ENCODE measurements around the gene ATRN. TPM values are rescaled to one million over a fixed set of nuclear protein-coding genes. Genes with fewer than 3 reads are reported as not detected.

ATRN gene
- total RNA-seq, 1 experiment from 2014 or later: 28.3 TPM

DNA sequence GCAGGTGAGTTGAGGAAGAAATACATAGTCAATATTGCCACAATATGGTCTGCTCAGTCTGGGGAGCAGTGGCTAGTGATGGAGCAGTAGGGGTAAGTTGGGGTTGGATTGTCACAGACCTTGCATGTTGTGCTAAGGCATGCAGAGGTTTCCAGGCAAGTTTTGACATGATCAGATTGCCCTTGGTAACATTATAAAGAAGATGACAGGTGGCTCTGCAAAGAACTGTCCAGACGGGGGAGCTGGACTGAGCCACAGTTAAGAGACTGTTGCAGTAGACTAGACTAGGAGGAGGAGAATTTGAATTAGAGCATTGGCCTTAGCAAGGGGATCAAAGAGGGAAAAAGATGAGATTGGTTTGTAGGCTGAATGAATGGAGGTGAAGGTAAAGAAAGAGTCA is 23.4 kb downstream of the ATRN start:
- intact Hi-C loops (cut with micrococcal nuclease; ENCODE audit: unreplicated experiment): no loop called here
- CTCF ChIA-PET: interaction anchor here (0.6 kb wide), 1 partner anchor 479 kb away, joined by 3 read pairs; no protein-coding TSS in a partner anchor
- Mint-ChIP-seq H3K9me3 (ENCODE audit: low read depth, unreplicated experiment) (peaks cover 2% of the 10 kb centered on the region), H3K36me3 (ENCODE audit: insufficient read depth, unreplicated experiment) (no peaks in the 10 kb centered on the region), H3K4me1 (ENCODE audit: low read depth, unreplicated experiment) (no peaks in the 10 kb centered on the region), H3K27me3 (ENCODE audit: unreplicated experiment) (no peaks in the 10 kb centered on the region), H3K4me3 (ENCODE audit: low read depth, unreplicated experiment) (no peak overlapping the region), H3K27ac (ENCODE audit: unreplicated experiment) (no peak overlapping the region)
- DNase-seq: no peak
- BruUV-seq (replicated peaks): no TSS peak
- TF ChIP-seq, protein P1, sequence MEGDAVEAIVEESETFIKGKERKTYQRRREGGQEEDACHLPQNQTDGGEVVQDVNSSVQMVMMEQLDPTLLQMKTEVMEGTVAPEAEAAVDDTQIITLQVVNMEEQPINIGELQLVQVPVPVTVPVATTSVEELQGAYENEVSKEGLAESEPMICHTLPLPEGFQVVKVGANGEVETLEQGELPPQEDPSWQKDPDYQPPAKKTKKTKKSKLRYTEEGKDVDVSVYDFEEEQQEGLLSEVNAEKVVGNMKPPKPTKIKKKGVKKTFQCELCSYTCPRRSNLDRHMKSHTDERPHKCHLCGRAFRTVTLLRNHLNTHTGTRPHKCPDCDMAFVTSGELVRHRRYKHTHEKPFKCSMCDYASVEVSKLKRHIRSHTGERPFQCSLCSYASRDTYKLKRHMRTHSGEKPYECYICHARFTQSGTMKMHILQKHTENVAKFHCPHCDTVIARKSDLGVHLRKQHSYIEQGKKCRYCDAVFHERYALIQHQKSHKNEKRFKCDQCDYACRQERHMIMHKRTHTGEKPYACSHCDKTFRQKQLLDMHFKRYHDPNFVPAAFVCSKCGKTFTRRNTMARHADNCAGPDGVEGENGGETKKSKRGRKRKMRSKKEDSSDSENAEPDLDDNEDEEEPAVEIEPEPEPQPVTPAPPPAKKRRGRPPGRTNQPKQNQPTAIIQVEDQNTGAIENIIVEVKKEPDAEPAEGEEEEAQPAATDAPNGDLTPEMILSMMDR (IDR thresholded peaks at IDR 0.05; ENCODE audit: unreplicated experiment): no peak

DNA sequence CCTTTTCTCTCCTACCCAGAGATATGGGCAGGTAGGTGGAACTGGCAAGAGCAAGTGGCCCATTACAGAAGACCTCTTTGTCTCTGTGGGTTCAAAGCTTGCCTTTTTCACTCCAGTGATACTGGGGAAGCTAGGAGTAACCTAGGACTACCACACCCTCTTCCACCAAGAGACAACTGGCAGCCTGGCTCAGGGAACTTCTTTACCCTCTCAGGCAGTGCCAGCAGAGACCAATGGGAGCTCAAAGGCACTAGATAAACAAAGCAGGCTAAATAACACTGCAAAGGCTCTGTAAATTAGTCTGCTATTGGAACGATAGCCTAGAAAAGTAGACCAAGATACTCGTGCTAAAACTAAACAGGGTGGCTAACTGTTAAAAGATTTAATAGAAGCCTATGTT is 32.1 kb downstream of the ATRN start:
- Mint-ChIP-seq H3K36me3 (ENCODE audit: insufficient read depth, unreplicated experiment) (no peaks in the 10 kb centered on the region), H3K27me3 (ENCODE audit: unreplicated experiment) (no peaks in the 10 kb centered on the region), H3K9me3 (ENCODE audit: low read depth, unreplicated experiment) (no peaks in the 10 kb centered on the region), H3K4me1 (ENCODE audit: low read depth, unreplicated experiment) (no peaks in the 10 kb centered on the region), H3K4me3 (ENCODE audit: low read depth, unreplicated experiment) (no peak overlapping the region), H3K27ac (ENCODE audit: unreplicated experiment) (no peak overlapping the region)
- DNase-seq: no peak
- no TSS peak for BruUV-seq (replicated peaks)
- intact Hi-C loops (cut with micrococcal nuclease; ENCODE audit: unreplicated experiment): no loop called here
- CTCF ChIA-PET: no interaction called here
- TF ChIP-seq, protein P1 (IDR thresholded peaks at IDR 0.05; ENCODE audit: unreplicated experiment): no peak

DNA sequence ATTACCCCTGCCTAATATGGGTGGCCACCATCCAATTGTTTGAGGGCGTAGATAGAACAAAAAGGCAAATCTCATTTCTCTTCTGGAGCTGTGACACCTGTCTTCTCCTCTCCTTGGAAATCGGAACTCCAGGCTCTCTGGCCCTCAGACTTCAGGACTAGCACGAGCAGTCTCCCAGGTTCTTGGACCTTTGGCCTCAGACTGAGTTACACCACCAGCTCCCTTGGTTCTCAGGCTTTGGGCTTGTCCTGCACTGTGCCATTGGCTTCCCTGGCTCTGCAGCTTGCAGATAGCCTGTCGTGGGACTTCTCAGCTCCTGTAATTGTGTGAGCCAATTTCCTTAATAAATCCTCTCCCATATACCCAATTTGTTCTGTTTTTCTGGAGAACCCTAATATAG is 34.3 kb downstream of the ATRN start:
- H3K4me3 Mint-ChIP-seq (ENCODE audit: low read depth, unreplicated experiment): no peak overlapping the region
- no peaks in the 10 kb centered on the region for H3K36me3 Mint-ChIP-seq (ENCODE audit: insufficient read depth, unreplicated experiment)
- CTCF ChIA-PET: no interaction called here
- BruUV-seq (replicated peaks): no TSS peak
- TF ChIP-seq, protein P1 (IDR thresholded peaks at IDR 0.05; ENCODE audit: unreplicated experiment): no peak
- H3K27ac Mint-ChIP-seq (ENCODE audit: unreplicated experiment): no peak overlapping the region
- intact Hi-C loops (cut with micrococcal nuclease; ENCODE audit: unreplicated experiment): no loop called here
- no peaks in the 10 kb centered on the region for H3K27me3 Mint-ChIP-seq (ENCODE audit: unreplicated experiment)
- DNase-seq: no peak
- no peaks in the 10 kb centered on the region for H3K9me3 Mint-ChIP-seq (ENCODE audit: low read depth, unreplicated experiment)
- H3K4me1 Mint-ChIP-seq (ENCODE audit: low read depth, unreplicated experiment): no peaks in the 10 kb centered on the region

DNA sequence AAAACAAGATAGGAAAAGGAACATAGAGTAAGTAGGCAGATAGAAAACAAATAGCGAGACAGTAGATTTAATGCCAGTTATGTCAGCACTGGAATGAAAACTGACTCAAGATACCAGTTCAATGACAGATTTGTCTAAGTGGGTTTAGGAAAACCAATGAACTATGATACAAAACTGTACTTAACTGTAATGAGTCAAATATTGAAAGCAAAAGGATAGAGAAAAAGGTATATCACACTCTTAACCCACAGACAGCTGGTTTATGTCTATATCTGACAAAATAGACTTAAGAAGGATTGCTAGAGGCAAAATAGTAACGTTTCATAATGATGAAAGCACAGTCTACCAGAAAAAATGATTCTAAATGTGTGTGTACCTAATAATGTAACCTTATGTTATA is 38.2 kb downstream of the ATRN start:
- TF ChIP-seq, protein P1 (IDR thresholded peaks at IDR 0.05; ENCODE audit: unreplicated experiment): no peak
- Mint-ChIP-seq H3K27ac (ENCODE audit: unreplicated experiment) (no peak overlapping the region), H3K36me3 (ENCODE audit: insufficient read depth, unreplicated experiment) (no peaks in the 10 kb centered on the region), H3K4me1 (ENCODE audit: low read depth, unreplicated experiment) (no peaks in the 10 kb centered on the region), H3K9me3 (ENCODE audit: low read depth, unreplicated experiment) (no peaks in the 10 kb centered on the region), H3K27me3 (ENCODE audit: unreplicated experiment) (no peaks in the 10 kb centered on the region), H3K4me3 (ENCODE audit: low read depth, unreplicated experiment) (no peak overlapping the region)
- intact Hi-C loops (cut with micrococcal nuclease; ENCODE audit: unreplicated experiment): no loop called here
- BruUV-seq (replicated peaks): no TSS peak
- no peak for DNase-seq
- CTCF ChIA-PET: no interaction called here

Measured in Calu3 (cell line).